Duodenal mucosa (tissue), 2 donors: ENCODE results near the gene PRSS2.
A peak's percentile ranks its signal among the peaks of the same experiment; 100 is the strongest.

Source experiments
- H3K27ac ChIP-seq: one replicate; pipeline ENCODE4 v1.7.0; 2013; ENCODE audit warnings: low read depth, low read length
- H3K27me3 ChIP-seq, 2 donors: one replicate each; pipeline ENCODE4 v1.7.0; 2013; ENCODE audit warnings: low read length in 2 of 2, control low read depth in 1 of 2; ENCODE audit not compliant: insufficient read depth in 2 of 2, control insufficient read depth in 1 of 2
- H3K36me3 ChIP-seq, 2 donors: one replicate each; pipeline ENCODE4 v1.7.0; 2013; ENCODE audit warnings: low read length in 2 of 2, control low read depth in 1 of 2; ENCODE audit not compliant: insufficient read depth in 2 of 2, control insufficient read depth in 1 of 2
- H3K4me1 ChIP-seq, 2 donors: one replicate each; pipeline ENCODE4 v1.7.0; 2013; ENCODE audit warnings: low read length in 2 of 2, control low read depth in 1 of 2; ENCODE audit not compliant: insufficient read depth in 2 of 2, control insufficient read depth in 1 of 2
- H3K4me3 ChIP-seq, 2 donors: one replicate each; pipeline ENCODE4 v1.7.0; 2013; ENCODE audit warnings: low read length in 2 of 2, low read depth in 1 of 2
- H3K9ac ChIP-seq, 2 donors: one replicate each; pipeline ENCODE4 v1.7.0; 2013; ENCODE audit warnings: low read length in 2 of 2, low read depth in 1 of 2
- H3K9me3 ChIP-seq, 2 donors: one replicate each; pipeline ENCODE4 v1.7.0; 2013; ENCODE audit warnings: low read length in 2 of 2, control low read depth in 1 of 2; ENCODE audit not compliant: control insufficient read depth in 1 of 2

The PRSS2 gene

GRCh38 chr7:142808802-142809583, 38.2 kb downstream of the PRSS2 start:
- H3K36me3 ChIP-seq: no peaks in the 10 kb centered on the region
- H3K9me3 ChIP-seq: no peaks in the 10 kb centered on the region
- peak overlapping the region in 1 of 2 donors; percentile 29 for H3K4me3 ChIP-seq
- peaks cover 9 to 18% of the 10 kb centered on the region in 2 donors for H3K27me3 ChIP-seq
- peak overlapping the region; percentile 39 for H3K27ac ChIP-seq
- H3K9ac ChIP-seq: peak overlapping the region in 1 of 2 donors; percentile 23
- H3K4me1 ChIP-seq: peaks cover 5 to 7% of the 10 kb centered on the region in 2 donors

- Histone ChIP-seq H3K4me3 (no peak overlapping the region), H3K27ac (peak overlapping the region; percentile 30), H3K27me3 (peaks cover 9 to 16% of the 10 kb centered on the region in 2 donors), H3K36me3 (no peaks in the 10 kb centered on the region), H3K9me3 (no peaks in the 10 kb centered on the region), H3K9ac (peak overlapping the region in 1 of 2 donors; percentile 23), H3K4me1 (peaks cover 5 to 7% of the 10 kb centered on the region in 2 donors)
Measured at GRCh38 chr7:142809671-142810070, 38.9 kb downstream of the PRSS2 start.

- Histone ChIP-seq H3K9ac (no peak overlapping the region), H3K9me3 (no peaks in the 10 kb centered on the region), H3K27me3 (peaks cover 9 to 18% of the 10 kb centered on the region in 2 donors), H3K36me3 (no peaks in the 10 kb centered on the region), H3K27ac (no peak overlapping the region), H3K4me1 (peaks cover 0 to under 1% of the 10 kb centered on the region in 2 donors), H3K4me3 (no peak overlapping the region)
Measured at GRCh38 chr7:142811154-142811737, 40.5 kb downstream of the PRSS2 start.

GRCh38 chr7:142812437-142813215, 41.9 kb downstream of the PRSS2 start:
- Histone ChIP-seq H3K4me3 (no peak overlapping the region), H3K4me1 (no peaks in the 10 kb centered on the region), H3K9ac (no peak overlapping the region), H3K27me3 (peaks cover 6 to 16% of the 10 kb centered on the region in 2 donors), H3K36me3 (no peaks in the 10 kb centered on the region), H3K9me3 (no peaks in the 10 kb centered on the region), H3K27ac (no peak overlapping the region)

GRCh38 chr7:142813226-142813625, 42.5 kb downstream of the PRSS2 start:
- Histone ChIP-seq H3K36me3 (no peaks in the 10 kb centered on the region), H3K27me3 (peaks cover 6 to 22% of the 10 kb centered on the region in 2 donors), H3K9me3 (no peaks in the 10 kb centered on the region), H3K27ac (no peak overlapping the region), H3K9ac (no peak overlapping the region), H3K4me3 (no peak overlapping the region), H3K4me1 (no peaks in the 10 kb centered on the region)

GRCh38 chr7:142813699-142814098, 42.9 kb downstream of the PRSS2 start:
- Histone ChIP-seq H3K4me1 (no peaks in the 10 kb centered on the region), H3K27ac (no peak overlapping the region), H3K9ac (no peak overlapping the region), H3K9me3 (no peaks in the 10 kb centered on the region), H3K4me3 (no peak overlapping the region), H3K27me3 (peaks cover 6 to 23% of the 10 kb centered on the region in 2 donors), H3K36me3 (no peaks in the 10 kb centered on the region)

- Histone ChIP-seq H3K9ac (no peak overlapping the region), H3K27me3 (peaks cover 6 to 23% of the 10 kb centered on the region in 2 donors), H3K27ac (no peak overlapping the region), H3K9me3 (no peaks in the 10 kb centered on the region), H3K36me3 (no peaks in the 10 kb centered on the region), H3K4me1 (no peaks in the 10 kb centered on the region), H3K4me3 (no peak overlapping the region)
Measured at GRCh38 chr7:142814451-142814850, 43.7 kb downstream of the PRSS2 start.

- no peaks in the 10 kb centered on the region for H3K36me3 ChIP-seq
- peaks cover 6 to 23% of the 10 kb centered on the region in 2 donors for H3K27me3 ChIP-seq
- H3K9me3 ChIP-seq: no peaks in the 10 kb centered on the region
- no peak overlapping the region for H3K9ac ChIP-seq
- no peaks in the 10 kb centered on the region for H3K4me1 ChIP-seq
- no peak overlapping the region for H3K4me3 ChIP-seq
- H3K27ac ChIP-seq: no peak overlapping the region
Measured at GRCh38 chr7:142815134-142815533, 44.4 kb downstream of the PRSS2 start.

GRCh38 chr7:142817506-142817905, 46.7 kb downstream of the PRSS2 start:
- Histone ChIP-seq H3K9me3 (no peaks in the 10 kb centered on the region), H3K27me3 (peaks cover 6 to 26% of the 10 kb centered on the region in 2 donors), H3K36me3 (no peaks in the 10 kb centered on the region), H3K4me1 (no peaks in the 10 kb centered on the region), H3K9ac (no peak overlapping the region), H3K27ac (no peak overlapping the region), H3K4me3 (no peak overlapping the region)

- no peak overlapping the region for H3K9ac ChIP-seq
Measured at GRCh38 chr7:142819530-142819929, 48.8 kb downstream of the PRSS2 start.

More at GRCh38 chr7:142819530-142819929, 48.8 kb downstream of the PRSS2 start:
- H3K9me3 ChIP-seq: no peaks in the 10 kb centered on the region
- peaks cover 0 to 15% of the 10 kb centered on the region in 2 donors for H3K27me3 ChIP-seq
- no peak overlapping the region for H3K4me3 ChIP-seq
- no peaks in the 10 kb centered on the region for H3K36me3 ChIP-seq
- no peaks in the 10 kb centered on the region for H3K4me1 ChIP-seq
- H3K27ac ChIP-seq: no peak overlapping the region
